ENCODE results near the gene ACADVL.
A peak's percentile ranks its signal among the peaks of the same experiment; 100 is the strongest.

Gene ACADVL

DNA sequence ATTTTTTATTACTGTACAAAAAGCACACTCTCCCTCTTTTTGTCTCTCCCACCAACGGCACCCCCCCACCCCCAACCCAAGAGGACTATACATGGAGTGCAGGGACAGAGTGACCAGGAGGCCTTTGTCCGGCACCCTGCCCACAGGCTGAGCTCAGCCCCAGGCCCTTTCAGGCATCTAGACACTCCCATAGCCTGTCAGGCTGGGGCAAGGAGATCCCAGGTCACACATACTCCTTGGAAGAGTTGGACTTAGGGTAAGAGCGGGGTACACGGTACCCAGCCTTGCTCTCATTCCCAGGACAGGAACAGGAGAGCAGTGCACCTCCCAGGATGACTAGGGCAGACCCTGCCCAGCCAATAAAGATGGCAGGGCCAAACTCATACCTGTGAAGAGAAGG, 40.4 kb downstream of the ACADVL start:
- H3K9me3 ChIP-seq (ENCODE audit: control insufficient read depth, insufficient read depth, low read length), result no peaks in the 10 kb centered on the region
- H3K9me2 ChIP-seq (replicated peaks; ENCODE audit: control insufficient read depth, low read length), result no peaks in the 10 kb centered on the region
- H3K27me3 ChIP-seq (ENCODE audit: control insufficient read depth, low read length), result peaks cover 32% of the 10 kb centered on the region
- peaks cover 6% of the 10 kb centered on the region; the same call in 1 of the 2 replicates for H3F3A ChIP-seq (ENCODE audit: control insufficient read depth, insufficient read depth)
- H3K4me3 ChIP-seq (ENCODE audit: low read length), result no peak overlapping the region
- TF ChIP-seq EZH2phosphoT487 (IDR thresholded peaks at IDR 0.05; ENCODE audit: borderline replicate concordance, low read length) (no peak), CTCF (IDR thresholded peaks at IDR 0.05; ENCODE audit: low read depth, low read length, poor library complexity, severe bottlenecking) (no peak)
- no peak overlapping the region for H3K4me2 ChIP-seq (ENCODE audit: low read length)
- no peaks in the 10 kb centered on the region for H4K20me1 ChIP-seq (ENCODE audit: control insufficient read depth, insufficient read depth, low read depth, low read length)
- peaks cover 32% of the 10 kb centered on the region for H3K36me3 ChIP-seq (ENCODE audit: control insufficient read depth, low read length)
- H3K79me2 ChIP-seq (ENCODE audit: control insufficient read depth, low read length), result no peaks in the 10 kb centered on the region
- H3K4me1 ChIP-seq (ENCODE audit: control insufficient read depth, low read length), result peaks cover 31% of the 10 kb centered on the region
- no peak overlapping the region for H3K27ac ChIP-seq (ENCODE audit: low read depth, low read length)

GRCh38 chr17:7260651-7261378, 41.1 kb downstream of the ACADVL start:
- Histone ChIP-seq H3K36me3 (ENCODE audit: control insufficient read depth, low read length) (peaks cover 29% of the 10 kb centered on the region), H3K27me3 (ENCODE audit: control insufficient read depth, low read length) (peaks cover 32% of the 10 kb centered on the region), H3K9me2 (replicated peaks; ENCODE audit: control insufficient read depth, low read length) (no peaks in the 10 kb centered on the region), H3K4me2 (ENCODE audit: low read length) (peak overlapping the region; percentile 45), H3K4me1 (ENCODE audit: control insufficient read depth, low read length) (peaks cover 31% of the 10 kb centered on the region), H3K27ac (ENCODE audit: low read depth, low read length) (no peak overlapping the region), H3K4me3 (ENCODE audit: low read length) (peak overlapping the region; percentile 22; the same call in 1 of the 2 replicates), H3K9me3 (ENCODE audit: control insufficient read depth, insufficient read depth, low read length) (no peaks in the 10 kb centered on the region), H4K20me1 (ENCODE audit: control insufficient read depth, insufficient read depth, low read depth, low read length) (no peaks in the 10 kb centered on the region), H3F3A (ENCODE audit: control insufficient read depth, insufficient read depth) (peaks cover 6% of the 10 kb centered on the region; the same call in 1 of the 2 replicates), H3K79me2 (ENCODE audit: control insufficient read depth, low read length) (no peaks in the 10 kb centered on the region)
- TF ChIP-seq CTCF (IDR thresholded peaks at IDR 0.05; ENCODE audit: low read depth, low read length, poor library complexity, severe bottlenecking), result no peak
- no peak for TF ChIP-seq EZH2phosphoT487 (IDR thresholded peaks at IDR 0.05; ENCODE audit: borderline replicate concordance, low read length)

DNA sequence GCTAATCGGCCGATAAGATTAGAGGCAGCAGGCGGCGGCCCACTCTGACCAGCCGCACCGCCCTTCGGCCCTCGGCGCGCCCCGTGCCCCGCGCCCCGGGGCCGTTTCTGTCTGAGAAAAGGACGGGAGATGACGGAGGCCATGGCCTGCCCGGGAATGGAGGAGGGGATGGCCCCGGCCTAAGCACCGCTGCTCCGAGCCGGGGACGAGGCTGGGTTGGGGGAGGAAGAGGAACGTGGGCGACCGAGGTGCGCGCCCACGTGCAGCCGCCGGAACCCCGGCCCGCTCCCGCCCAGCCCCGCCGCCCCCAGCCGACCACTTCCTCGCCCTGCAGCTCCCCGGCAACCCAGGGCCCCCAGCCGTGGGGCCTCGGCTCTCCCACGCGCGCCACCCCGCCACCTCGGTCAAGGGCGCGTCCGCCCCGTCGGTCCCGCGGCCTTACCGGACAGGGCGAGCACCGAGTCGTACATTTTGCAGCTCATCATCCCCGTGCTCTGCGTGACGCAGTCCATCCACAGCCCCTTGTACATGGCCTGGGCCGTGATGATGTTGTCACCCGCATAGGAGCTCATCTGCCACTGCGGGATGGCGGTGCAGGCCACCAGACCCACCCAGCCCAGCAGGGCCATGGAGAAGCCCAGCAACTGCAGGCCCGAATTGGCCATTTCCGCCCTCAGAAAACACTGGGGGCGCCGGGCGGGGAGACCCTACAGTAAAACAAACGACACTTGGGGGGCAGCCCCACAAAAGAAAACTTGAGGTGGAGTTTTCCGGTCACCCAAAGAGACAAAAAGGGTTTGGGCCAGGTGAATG, 41.8 kb downstream of the ACADVL start:
- H3K4me2 ChIP-seq (ENCODE audit: low read length), result peak overlapping the region; percentile 87
- TF ChIP-seq CTCF (IDR thresholded peaks at IDR 0.05; ENCODE audit: low read depth, low read length, poor library complexity, severe bottlenecking) (no peak), EZH2phosphoT487 (IDR thresholded peaks at IDR 0.05; ENCODE audit: borderline replicate concordance, low read length) (peak; percentile 54; the same call in 1 of the 2 replicates)
- H3K9me2 ChIP-seq (replicated peaks; ENCODE audit: control insufficient read depth, low read length), result no peaks in the 10 kb centered on the region
- H3F3A ChIP-seq (ENCODE audit: control insufficient read depth, insufficient read depth), result peaks cover 6% of the 10 kb centered on the region; the same call in 1 of the 2 replicates
- no peak overlapping the region for H3K27ac ChIP-seq (ENCODE audit: low read depth, low read length)
- H3K27me3 ChIP-seq (ENCODE audit: control insufficient read depth, low read length), result peaks cover 32% of the 10 kb centered on the region
- peak overlapping the region; percentile 22; the same call in 1 of the 2 replicates for H3K4me3 ChIP-seq (ENCODE audit: low read length)
- H3K79me2 ChIP-seq (ENCODE audit: control insufficient read depth, low read length), result no peaks in the 10 kb centered on the region
- H3K9me3 ChIP-seq (ENCODE audit: control insufficient read depth, insufficient read depth, low read length), result no peaks in the 10 kb centered on the region
- no peaks in the 10 kb centered on the region for H4K20me1 ChIP-seq (ENCODE audit: control insufficient read depth, insufficient read depth, low read depth, low read length)
- H3K4me1 ChIP-seq (ENCODE audit: control insufficient read depth, low read length), result peaks cover 31% of the 10 kb centered on the region
- peaks cover 25% of the 10 kb centered on the region for H3K36me3 ChIP-seq (ENCODE audit: control insufficient read depth, low read length)

Measured in DOHH2 (cell line).